HL-60 (cell line): Measurements from ENCODE around the gene IGFBP7.

ENCODE experiments used
- DNase-seq, 2 experiments: peaks; one replicate each; pipeline ENCODE4 v3.0.0-alpha.2; 2010 to 2020; ENCODE audit warnings: low read depth in 1 of 2, low spot score in 1 of 2
- H3K27ac ChIP-seq: fragments of 250-450 bp; sonication (Bioruptor Pico); replicated peaks from 2 replicates; pipeline ENCODE4 v1.5.1; 2020; ENCODE audit warnings: mild to moderate bottlenecking, moderate library complexity
- H3K27me3 ChIP-seq: fragments of 250-450 bp; sonication (Bioruptor Pico); 2 replicates; pipeline ENCODE4 v1.5.1; 2021; ENCODE audit warnings: mild to moderate bottlenecking, moderate library complexity; ENCODE audit not compliant: insufficient read depth, poor library complexity, severe bottlenecking
- H3K4me3 ChIP-seq: replicated peaks from 2 replicates; pipeline ENCODE4 v1.5.1; 2011; ENCODE audit warnings: mild to moderate bottlenecking, control low read depth, low read length; ENCODE audit not compliant: insufficient read depth
- CTCF ChIP-seq: IDR thresholded peaks from one replicate; pipeline ENCODE4 v1.5.1; 2011; ENCODE audit warnings: low read length, control low read depth, inconsistent platforms; ENCODE audit not compliant: insufficient read depth
- GABPA ChIP-seq: IDR thresholded peaks from 2 replicates; pipeline ENCODE4 v1.6.1; 2012; ENCODE audit warnings: low read depth
- POLR2AphosphoS5 ChIP-seq: IDR thresholded peaks from 2 replicates; pipeline ENCODE4 v1.6.1; 2012; ENCODE audit warnings: low read depth
- REST ChIP-seq: IDR thresholded peaks from 2 replicates; pipeline ENCODE4 v1.6.1; 2012; ENCODE audit warnings: low read depth; ENCODE audit not compliant: insufficient replicate concordance
- SPI1 ChIP-seq: IDR thresholded peaks from 2 replicates; pipeline ENCODE4 v1.6.1; 2012; ENCODE audit warnings: low read depth, mild to moderate bottlenecking, borderline replicate concordance

Gene IGFBP7

GRCh38 chr4:57084360-57084759 lies 25.8 kb downstream of the IGFBP7 start:
- Histone ChIP-seq H3K4me3 (no peak overlapping the region), H3K27me3 (no peaks in the 10 kb centered on the region), H3K27ac (no peak overlapping the region)
- TF ChIP-seq SPI1: no peak
- no peak for TF ChIP-seq GABPA
- TF ChIP-seq CTCF: no peak
- TF ChIP-seq REST: no peak
- no peak for TF ChIP-seq POLR2AphosphoS5
- no peak for DNase-seq

- no peak overlapping the region for H3K27ac ChIP-seq
- TF ChIP-seq POLR2AphosphoS5 (no peak), REST (no peak), SPI1 (no peak), CTCF (no peak), GABPA (no peak)
- no peak overlapping the region for H3K4me3 ChIP-seq
- no peaks in the 10 kb centered on the region for H3K27me3 ChIP-seq
- no peak for DNase-seq
Measured at GRCh38 chr4:57083090-57083489, 27.1 kb downstream of the IGFBP7 start.

GRCh38 chr4:57081651-57082621 lies 28.2 kb downstream of the IGFBP7 start:
- DNase-seq: no peak
- no peak for TF ChIP-seq GABPA
- TF ChIP-seq CTCF: no peak
- TF ChIP-seq POLR2AphosphoS5: no peak
- TF ChIP-seq REST: no peak
- TF ChIP-seq SPI1: no peak
- Histone ChIP-seq H3K27me3 (no peaks in the 10 kb centered on the region), H3K27ac (no peak overlapping the region), H3K4me3 (no peak overlapping the region)
